ENCODE data around the gene TIAM2.

TIAM2 gene

GRCh38 chr6:155128977-155129376, 133.9 kb downstream of the TIAM2 start:
- DNase-seq (ENCODE audit: low read depth, low spot score) = no peak

- no peak for DNase-seq (ENCODE audit: low read depth, low spot score)
Measured at GRCh38 chr6:155129744-155130143, 134.6 kb downstream of the TIAM2 start.

- DNase-seq (ENCODE audit: low read depth, low spot score) = no peak
Measured at GRCh38 chr6:155130161-155130853, 135.2 kb downstream of the TIAM2 start.

GRCh38 chr6:155132617-155133016, 137.5 kb downstream of the TIAM2 start:
- no peak for DNase-seq (ENCODE audit: low read depth, low spot score)

GRCh38 chr6:155141002-155141401, 145.9 kb downstream of the TIAM2 start:
- DNase-seq (ENCODE audit: low read depth, low spot score) = no peak

- no peak for DNase-seq (ENCODE audit: low read depth, low spot score)
Measured at GRCh38 chr6:155141512-155141911, 146.4 kb downstream of the TIAM2 start.

GRCh38 chr6:155142168-155143028, 147.3 kb downstream of the TIAM2 start:
- DNase-seq (ENCODE audit: low read depth, low spot score) = no peak

- DNase-seq (ENCODE audit: low read depth, low spot score) = no peak
Measured at GRCh38 chr6:155143029-155143577, 148.0 kb downstream of the TIAM2 start.

GRCh38 chr6:155143578-155144106, 148.5 kb downstream of the TIAM2 start:
- no peak for DNase-seq (ENCODE audit: low read depth, low spot score)

- DNase-seq (ENCODE audit: low read depth, low spot score) = no peak
Measured at GRCh38 chr6:155146205-155146604, 151.1 kb downstream of the TIAM2 start.

- DNase-seq (ENCODE audit: low read depth, low spot score) = no peak
Measured at GRCh38 chr6:155147958-155148663, 153.0 kb downstream of the TIAM2 start.

GRCh38 chr6:155150967-155151671, 156.0 kb downstream of the TIAM2 start:
- no peak for DNase-seq (ENCODE audit: low read depth, low spot score)

GRCh38 chr6:155152211-155153076, 157.3 kb downstream of the TIAM2 start:
- no peak for DNase-seq (ENCODE audit: low read depth, low spot score)

GRCh38 chr6:155154158-155154830, 159.2 kb downstream of the TIAM2 start:
- DNase-seq (ENCODE audit: low read depth, low spot score) = no peak

- no peak for DNase-seq (ENCODE audit: low read depth, low spot score)
Measured at GRCh38 chr6:155155787-155156447, 160.8 kb downstream of the TIAM2 start.

GRCh38 chr6:155157101-155157500, 162.0 kb downstream of the TIAM2 start:
- no peak for DNase-seq (ENCODE audit: low read depth, low spot score)

- DNase-seq (ENCODE audit: low read depth, low spot score) = no peak
Measured at GRCh38 chr6:155158030-155158843, 163.1 kb downstream of the TIAM2 start.

- DNase-seq (ENCODE audit: low read depth, low spot score) = no peak
Measured at GRCh38 chr6:155162682-155163081, 167.6 kb downstream of the TIAM2 start.

Measured in activated CD4-positive, CD25-positive, alpha-beta regulatory T cell treated with anti-CD3 and anti-CD28 coated beads, Interleukin-2, amount 50 U/mL, for 16 hours (primary cell).